Measurements from ENCODE around the gene DISC1.
A peak's percentile ranks its signal among the peaks of the same experiment; 100 is the strongest.
"Not testable (repeated sequence)": the region's sequence is repeated elsewhere in the genome, so short reads cannot be mapped to it uniquely, and the experiment has no call there.

DISC1 gene

DNA sequence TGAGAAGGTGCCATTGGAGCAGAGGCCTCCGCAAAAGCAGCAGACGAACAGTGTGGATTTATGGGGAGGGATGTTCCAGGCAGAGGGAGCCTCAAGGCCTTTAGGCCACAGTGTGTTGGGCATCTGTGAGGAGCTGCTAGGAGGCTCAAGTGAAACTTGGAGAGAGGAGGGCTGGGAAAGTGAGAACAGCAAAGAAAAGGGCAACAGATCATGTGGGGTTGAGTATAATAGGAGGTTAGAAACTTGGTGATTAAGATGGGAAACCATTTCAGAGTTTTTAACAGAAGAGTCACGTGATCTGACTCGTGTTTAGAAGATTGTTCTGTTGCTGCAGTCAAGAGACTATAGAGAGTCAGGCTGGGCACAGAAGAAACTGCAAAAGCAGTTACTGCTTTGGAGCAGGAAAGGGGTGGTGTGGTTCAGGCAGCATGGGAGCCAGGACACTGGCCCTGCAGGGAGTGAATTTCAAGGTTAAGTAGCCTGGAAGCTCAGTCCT lies 277.0 kb downstream of the DISC1 start:
- DNase-seq = no peak

GRCh38 chr1:231907310-231907709 lies 280.7 kb downstream of the DISC1 start:
- not testable (repeated sequence) for DNase-seq

DNA sequence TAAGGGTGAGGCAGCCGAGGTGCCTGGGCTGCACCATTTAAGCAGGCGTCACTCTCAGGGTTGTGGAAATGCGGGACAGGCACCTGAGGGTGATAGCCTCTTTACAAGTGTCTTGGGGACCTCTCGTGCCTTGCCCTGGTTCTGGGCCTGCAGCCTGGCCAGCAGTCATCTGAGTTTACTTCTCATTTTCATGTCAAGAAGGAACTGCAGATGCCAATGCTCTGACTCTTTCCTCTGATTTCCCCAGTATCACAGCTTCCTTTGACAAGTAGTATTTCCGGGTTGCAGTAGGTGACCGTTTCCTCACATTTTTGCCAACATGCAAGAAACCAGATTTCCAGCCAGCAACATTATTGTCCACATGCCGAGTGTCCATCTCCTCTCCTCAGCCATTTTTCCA lies 286.9 kb downstream of the DISC1 start:
- no peak for DNase-seq

GRCh38 chr1:231918239-231919015 lies 291.8 kb downstream of the DISC1 start:
- peak; percentile 45 for DNase-seq

- DNase-seq = no peak
Measured at GRCh38 chr1:231919239-231919885, 292.8 kb downstream of the DISC1 start.

DNA sequence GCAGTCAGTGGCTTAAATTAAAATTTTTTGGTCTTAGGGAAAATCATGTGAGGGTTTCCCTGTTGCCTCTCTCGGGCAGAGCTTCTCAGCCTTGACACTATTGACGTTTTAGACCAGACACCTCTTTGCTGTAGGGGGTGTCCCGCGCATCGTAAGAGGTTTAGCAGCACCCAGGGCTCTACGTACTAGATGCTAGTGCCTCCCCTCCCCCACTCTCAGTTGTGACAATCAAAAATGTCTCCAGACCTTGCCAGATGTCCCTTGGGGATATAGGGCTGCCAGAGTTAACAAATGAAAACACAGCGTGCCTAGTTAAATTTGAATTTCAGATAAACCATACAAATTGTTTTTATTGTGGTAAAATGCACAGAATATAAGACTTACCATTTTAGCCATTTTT lies 293.3 kb downstream of the DISC1 start:
- no peak for DNase-seq

- DNase-seq = no peak
Measured at GRCh38 chr1:231921646-231922345, 295.2 kb downstream of the DISC1 start.

GRCh38 chr1:231923491-231924041 lies 297.0 kb downstream of the DISC1 start:
- DNase-seq = no peak

DNA sequence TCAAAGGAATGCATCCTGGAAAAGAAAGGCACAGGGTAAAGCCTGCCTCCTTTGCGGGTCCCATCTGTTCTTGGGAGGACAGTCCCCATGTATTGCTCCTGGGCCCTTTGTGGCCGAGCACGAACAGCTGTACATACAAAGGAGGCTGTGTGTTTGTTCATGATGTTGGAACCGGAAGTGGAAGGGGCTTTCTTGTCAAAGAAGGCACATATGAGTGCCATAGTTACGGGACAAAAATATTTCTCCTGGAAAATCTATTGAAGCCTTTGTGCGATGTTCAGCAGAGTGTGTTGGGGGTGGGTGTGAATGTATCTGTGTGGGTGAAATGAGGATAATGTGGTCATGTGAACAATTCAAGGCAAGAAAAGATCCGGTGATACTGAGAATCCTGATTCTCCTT lies 297.6 kb downstream of the DISC1 start:
- DNase-seq = no peak

- no peak for DNase-seq
Measured at GRCh38 chr1:231925864-231926263, 299.3 kb downstream of the DISC1 start.

GRCh38 chr1:231926340-231926739 lies 299.8 kb downstream of the DISC1 start:
- DNase-seq = peak; percentile 29

DNA sequence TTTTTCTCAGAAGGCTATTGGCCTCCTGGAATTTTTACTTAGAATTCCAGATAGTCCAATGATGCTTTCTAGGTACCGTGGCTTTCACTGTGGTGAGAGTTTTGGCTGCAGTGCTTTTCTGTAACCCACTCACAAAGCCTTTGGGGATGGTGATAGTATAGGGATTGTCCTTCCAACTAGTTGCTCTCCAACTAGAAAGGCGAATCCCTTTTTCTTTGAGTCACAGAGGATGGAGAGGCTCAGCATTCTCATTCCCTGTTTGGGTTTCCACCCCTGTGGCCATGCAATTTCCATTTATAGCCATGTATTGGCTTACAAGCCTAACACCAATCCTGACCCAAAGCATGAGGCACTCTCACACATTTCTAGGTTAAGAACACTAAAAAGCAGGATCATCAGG lies 300.3 kb downstream of the DISC1 start:
- no peak for DNase-seq

GRCh38 chr1:231927431-231927830 lies 300.8 kb downstream of the DISC1 start:
- DNase-seq = no peak

DNA sequence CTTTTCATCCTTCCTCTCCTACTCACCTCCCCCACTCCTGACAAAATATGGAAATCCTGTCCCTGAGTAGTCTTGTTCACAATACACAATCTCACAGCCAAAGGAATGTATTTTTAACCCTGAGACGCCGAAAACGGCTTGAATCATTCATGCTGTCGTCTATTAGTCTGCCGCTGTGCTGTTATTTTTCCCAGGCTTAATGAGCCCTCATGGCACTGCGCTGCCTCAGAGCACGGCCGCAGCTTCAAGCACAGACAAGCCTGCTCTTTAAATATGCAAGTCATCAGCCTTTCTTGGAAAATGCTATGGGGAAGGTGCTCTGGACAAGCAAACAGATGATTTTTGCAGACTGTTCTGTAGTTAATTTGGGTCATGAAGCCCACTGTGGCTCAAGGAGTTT lies 302.7 kb downstream of the DISC1 start:
- DNase-seq = no peak

DNA sequence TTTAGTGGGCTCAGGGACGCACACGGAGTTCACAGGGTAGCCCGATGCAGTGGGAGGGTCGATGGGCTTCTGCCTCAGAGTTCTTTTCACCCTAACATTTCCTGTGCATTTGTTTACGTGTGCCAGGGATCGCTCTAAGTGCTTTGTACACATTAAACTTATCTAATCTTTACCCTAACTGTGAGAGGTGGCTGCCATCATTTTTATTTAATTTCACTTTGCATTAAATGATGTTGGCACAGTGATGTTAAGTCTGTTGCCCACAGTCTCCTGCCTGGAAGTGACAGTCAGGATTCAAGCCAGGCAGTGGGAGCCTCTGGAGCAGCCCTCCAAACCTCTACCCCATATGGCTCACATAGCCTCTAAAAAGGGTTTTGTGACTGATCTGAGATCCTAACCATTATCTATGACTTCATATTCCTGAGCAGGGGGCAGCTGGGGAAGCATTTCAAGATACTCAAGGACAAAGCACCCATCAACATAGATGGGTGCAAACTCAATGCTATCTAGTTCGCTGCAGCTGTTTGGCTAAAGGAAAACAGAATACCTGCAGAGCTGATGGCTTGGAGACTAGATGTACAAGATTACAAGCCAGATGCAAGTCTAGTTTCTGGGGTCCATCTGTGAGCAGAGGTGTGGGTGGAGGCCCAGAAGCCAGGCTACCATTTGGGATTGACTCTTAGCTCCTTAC lies 303.8 kb downstream of the DISC1 start:
- no peak for DNase-seq

- no peak for DNase-seq
Measured at GRCh38 chr1:231931146-231931545, 304.6 kb downstream of the DISC1 start.

DNA sequence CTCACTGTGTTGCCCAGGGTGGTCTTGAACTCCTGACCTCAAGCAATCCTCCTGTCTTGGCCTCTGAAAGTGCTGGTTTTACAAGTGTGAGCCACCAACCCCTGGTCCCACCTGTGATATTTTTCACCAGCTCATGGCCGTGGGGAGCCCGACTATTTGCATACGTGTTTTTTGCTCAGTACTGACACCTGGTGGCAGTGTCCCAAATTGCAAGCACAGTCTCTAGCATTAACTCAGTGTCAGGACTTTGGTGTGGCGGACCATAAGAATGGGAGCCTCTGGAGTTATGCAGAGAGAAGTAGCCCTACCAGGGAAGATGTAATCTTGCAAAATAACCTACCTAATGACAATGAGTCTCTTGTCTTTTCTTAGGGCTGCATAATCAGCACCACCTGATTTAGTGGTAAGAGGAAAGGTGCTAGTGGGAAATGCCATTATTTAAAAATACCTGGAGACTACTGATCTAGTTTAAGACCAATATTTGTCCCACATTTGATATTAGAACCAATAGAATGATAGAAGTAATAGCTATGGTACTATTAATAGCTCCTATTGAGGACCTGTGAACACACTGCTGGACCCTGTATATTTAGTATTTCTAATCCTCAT lies 305.4 kb downstream of the DISC1 start:
- DNase-seq = peak; percentile 39

- no peak for DNase-seq
Measured at GRCh38 chr1:231933711-231934626, 307.4 kb downstream of the DISC1 start.

- DNase-seq = no peak
Measured at GRCh38 chr1:231934797-231935196, 308.2 kb downstream of the DISC1 start.

DNA sequence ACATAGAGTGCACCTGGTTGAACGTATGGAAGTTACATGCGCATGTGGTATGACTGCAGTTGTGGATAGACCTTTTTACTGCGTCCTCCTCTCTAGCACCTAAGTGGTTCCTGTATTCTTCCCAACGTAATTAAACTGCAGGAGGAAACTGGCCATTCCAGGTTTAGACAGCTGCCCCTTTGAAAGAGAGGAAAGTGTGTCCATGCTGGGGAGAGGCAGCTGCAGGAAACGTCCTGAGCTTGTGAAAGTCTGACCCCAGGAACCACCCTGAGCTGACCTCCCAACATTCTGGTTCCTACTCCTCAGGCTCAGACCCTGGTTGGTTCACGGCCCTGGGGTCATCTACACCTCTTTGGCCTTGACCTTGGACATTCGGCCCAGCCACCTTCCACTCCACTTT lies 309.3 kb downstream of the DISC1 start:
- no peak for DNase-seq
